Calu3 (cell line): ENCODE results near the gene PDGFD. TPM values are rescaled to one million over a fixed set of nuclear protein-coding genes. Genes with fewer than 3 reads are reported as not detected.

ENCODE experiments used
- BruUV-seq: library from RNA; stranded (reverse); fragments of 400-500 nt; replicated peaks from 2 replicates; lab custom pipeline; 2021; lab: Mats Ljungman, UMichigan
- CTCF ChIA-PET: fragments of 300-600 bp; sonication (Branson Sonifier 250); formaldehyde crosslinking; loops from one replicate; lab custom pipeline; 2022; ENCODE audit warnings: antibody characterized with exemption; lab: Charles Lee
- DNase-seq: peaks from one replicate; pipeline ENCODE4 v3.0.0; 2022
- H3K27ac Mint-ChIP-seq: one replicate; pipeline ENCODE4 v1.8.0; 2022; ENCODE audit warnings: mixed read lengths; ENCODE audit not compliant: unreplicated experiment
- H3K27me3 Mint-ChIP-seq: one replicate; pipeline ENCODE4 v1.8.0; 2022; ENCODE audit warnings: mixed read lengths; ENCODE audit not compliant: unreplicated experiment
- H3K36me3 Mint-ChIP-seq: one replicate; pipeline ENCODE4 v1.8.0; 2022; ENCODE audit warnings: mild to moderate bottlenecking, moderate library complexity, mixed read lengths; ENCODE audit not compliant: insufficient read depth, unreplicated experiment
- H3K4me1 Mint-ChIP-seq: one replicate; pipeline ENCODE4 v1.8.0; 2022; ENCODE audit warnings: mild to moderate bottlenecking, low read depth, mixed read lengths; ENCODE audit not compliant: unreplicated experiment
- H3K4me3 Mint-ChIP-seq: one replicate; pipeline ENCODE4 v1.8.0; 2022; ENCODE audit warnings: mild to moderate bottlenecking, low read depth, moderate library complexity, mixed read lengths; ENCODE audit not compliant: unreplicated experiment
- H3K9me3 Mint-ChIP-seq: one replicate; pipeline ENCODE4 v1.8.0; 2022; ENCODE audit warnings: low read depth, mixed read lengths; ENCODE audit not compliant: unreplicated experiment
- CTCF ChIP-seq: fragments of 200-600 bp; IDR thresholded peaks from one replicate; pipeline ENCODE4 v1.8.0; 2022; ENCODE audit warnings: antibody characterized with exemption; ENCODE audit not compliant: unreplicated experiment
- intact Hi-C: fragments of 100-400 bp; cut with micrococcal nuclease; formaldehyde crosslinking; loops from one replicate; pipeline ENCODE4 v1.10.0; 2022; ENCODE audit not compliant: unreplicated experiment
- total RNA-seq: library from RNA; stranded (reverse); gene quantifications from 2 replicates; pipeline ENCODE4 v1.2.3, GENCODE V29; 2022

PDGFD gene
- total RNA-seq, 1 experiment from 2014 or later: 5.1 TPM

GRCh38 chr11:103936059-103936458 is 227.9 kb downstream of the PDGFD start:
- DNase-seq: no peak
- no peak for TF ChIP-seq CTCF
- Mint-ChIP-seq H3K9me3 (no peaks in the 10 kb centered on the region), H3K36me3 (no peaks in the 10 kb centered on the region), H3K4me3 (no peak overlapping the region), H3K27ac (no peak overlapping the region), H3K4me1 (no peaks in the 10 kb centered on the region), H3K27me3 (no peaks in the 10 kb centered on the region)
- intact Hi-C loops: no loop called here
- CTCF ChIA-PET: no interaction called here
- BruUV-seq: no TSS peak

- no peaks in the 10 kb centered on the region for H3K9me3 Mint-ChIP-seq
- DNase-seq: no peak
- no peak overlapping the region for H3K4me3 Mint-ChIP-seq
- H3K27ac Mint-ChIP-seq: no peak overlapping the region
- no peaks in the 10 kb centered on the region for H3K36me3 Mint-ChIP-seq
- CTCF ChIA-PET: no interaction called here
- H3K27me3 Mint-ChIP-seq: no peaks in the 10 kb centered on the region
- BruUV-seq: no TSS peak
- TF ChIP-seq CTCF: no peak
- intact Hi-C loops: no loop called here
- H3K4me1 Mint-ChIP-seq: no peaks in the 10 kb centered on the region
Observed at GRCh38 chr11:103935219-103935618, 228.7 kb downstream of the PDGFD start.

GRCh38 chr11:103929170-103929903 is 234.6 kb downstream of the PDGFD start:
- no peaks in the 10 kb centered on the region for H3K36me3 Mint-ChIP-seq
- no peak for DNase-seq
- no peak overlapping the region for H3K27ac Mint-ChIP-seq
- no peaks in the 10 kb centered on the region for H3K27me3 Mint-ChIP-seq
- H3K4me3 Mint-ChIP-seq: no peak overlapping the region
- CTCF ChIA-PET: no interaction called here
- intact Hi-C loops: loop anchor here (5.0 to 10.0 kb wide), 2 partner anchors 223 to 1935 kb away; no protein-coding TSS in a partner anchor
- H3K4me1 Mint-ChIP-seq: peaks cover under 1% of the 10 kb centered on the region
- no peak for TF ChIP-seq CTCF
- H3K9me3 Mint-ChIP-seq: no peaks in the 10 kb centered on the region
- no TSS peak for BruUV-seq

DNA sequence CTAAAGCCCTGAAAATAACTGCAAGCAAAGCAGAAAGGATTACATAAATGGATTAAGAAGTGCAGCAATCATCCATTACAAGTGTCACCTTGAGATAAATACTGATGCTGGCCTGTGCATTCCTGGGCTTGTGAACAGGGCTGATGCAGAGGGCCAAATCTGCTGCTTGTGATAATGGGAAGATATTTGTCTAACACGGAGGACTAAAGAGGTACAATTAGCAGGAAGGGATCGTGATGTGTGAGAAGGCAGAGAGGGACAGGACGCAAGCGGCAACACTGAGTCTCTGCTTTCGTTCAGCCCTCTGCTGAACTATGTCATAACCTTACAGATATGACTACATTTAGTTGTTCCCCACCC is 235.2 kb downstream of the PDGFD start:
- BruUV-seq: no TSS peak
- CTCF ChIA-PET: no interaction called here
- Mint-ChIP-seq H3K27me3 (no peaks in the 10 kb centered on the region), H3K27ac (no peak overlapping the region), H3K9me3 (no peaks in the 10 kb centered on the region), H3K36me3 (no peaks in the 10 kb centered on the region), H3K4me1 (peaks cover 6% of the 10 kb centered on the region), H3K4me3 (no peak overlapping the region)
- intact Hi-C loops: loop anchor here (5.0 to 10.0 kb wide), 2 partner anchors 224 to 1936 kb away; no protein-coding TSS in a partner anchor
- TF ChIP-seq CTCF: no peak
- DNase-seq: no peak
